AG20443 (cell line): Measurements from ENCODE around the gene MEX3A.
"Not testable (repeated sequence)": the region's sequence is repeated elsewhere in the genome, so short reads cannot be mapped to it uniquely, and the experiment has no call there.

ENCODE experiments used
- DNase-seq: peaks from one replicate; pipeline ENCODE4 v3.0.0; 2012; ENCODE audit warnings: low spot score, mixed read lengths

The MEX3A gene

GRCh38 chr1:156118177-156118868 lies 36.1 kb upstream of the MEX3A start:
- DNase-seq: no peak

GRCh38 chr1:156117414-156118176 lies 35.3 kb upstream of the MEX3A start:
- DNase-seq: no peak

- not testable (repeated sequence) for DNase-seq
Measured at GRCh38 chr1:156116731-156117130, 34.5 kb upstream of the MEX3A start.

- no peak for DNase-seq
Measured at GRCh38 chr1:156115514-156116374, 33.5 kb upstream of the MEX3A start.

- no peak for DNase-seq
Measured at GRCh38 chr1:156114919-156115513, 32.8 kb upstream of the MEX3A start.

- peak; percentile 92 for DNase-seq
Measured at GRCh38 chr1:156114101-156114918, 32.0 kb upstream of the MEX3A start, which contains the start of gene LMNA. Gene LMNA (plus strand): TSS chr1:156114711. CDS start chr1:156114919, 208 bp downstream.

GRCh38 chr1:156113282-156113950 lies 31.2 kb upstream of the MEX3A start:
- no peak for DNase-seq

GRCh38 chr1:156112276-156113137 lies 30.2 kb upstream of the MEX3A start:
- DNase-seq: no peak

- no peak for DNase-seq
Measured at GRCh38 chr1:156111355-156111962, 29.2 kb upstream of the MEX3A start.

GRCh38 chr1:156110252-156110651 lies 28.0 kb upstream of the MEX3A start:
- DNase-seq: no peak

- no peak for DNase-seq
Measured at GRCh38 chr1:156108664-156109241, 26.5 kb upstream of the MEX3A start.

GRCh38 chr1:156108057-156108456 lies 25.8 kb upstream of the MEX3A start:
- no peak for DNase-seq

GRCh38 chr1:156106624-156107488 lies 24.6 kb upstream of the MEX3A start:
- no peak for DNase-seq

GRCh38 chr1:156104861-156105832 lies 22.9 kb upstream of the MEX3A start:
- peak; percentile 63 for DNase-seq

- DNase-seq: peak; percentile 91
Measured at GRCh38 chr1:156104065-156104810, 22.0 kb upstream of the MEX3A start.

GRCh38 chr1:156103521-156103947 lies 21.3 kb upstream of the MEX3A start:
- DNase-seq: peak; percentile 85
